HG02884 (cell line): Measurements from ENCODE around the gene NKD1.

ENCODE experiments used
- ATAC-seq: cut with Tn5 transposase; IDR thresholded peaks from one replicate; pipeline ENCODE4 v1.9.1; 2021; ENCODE audit warnings: mild to moderate bottlenecking, moderate library complexity; ENCODE audit not compliant: unreplicated experiment

Gene NKD1

DNA sequence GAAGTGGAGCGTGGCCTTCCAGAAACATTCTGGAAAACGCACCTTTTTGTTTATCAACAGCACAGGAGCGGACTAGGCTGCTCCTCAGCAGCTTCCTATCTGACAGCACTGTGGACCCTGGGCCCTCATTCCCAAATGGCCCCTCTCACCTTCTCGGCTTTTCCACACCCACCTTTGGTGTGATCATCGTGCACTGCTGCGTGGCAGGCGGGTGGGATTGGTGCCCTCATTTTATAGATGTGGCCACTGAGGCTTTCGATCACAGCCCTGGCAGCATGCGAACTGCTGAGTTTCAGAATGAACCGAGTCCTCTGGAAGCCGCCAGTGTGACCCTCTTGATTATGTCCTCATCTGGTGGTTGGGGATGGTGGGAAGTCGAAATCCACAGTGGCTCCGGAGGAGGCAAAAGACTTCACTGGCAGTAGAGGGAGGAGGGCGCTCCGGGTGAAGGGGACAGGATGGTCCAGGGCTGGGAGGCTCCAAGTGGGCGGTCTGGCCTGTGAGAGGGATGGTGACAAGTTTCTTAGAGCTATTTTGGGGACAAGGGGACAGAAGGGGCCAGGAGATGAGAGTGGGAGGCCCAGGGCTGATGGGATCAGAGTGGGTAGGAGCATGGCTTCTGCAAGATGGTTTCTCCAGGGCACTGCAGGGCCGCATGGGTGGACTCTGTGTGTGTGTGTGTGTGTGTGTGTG is 49.5 kb downstream of the NKD1 start:
- ATAC-seq, result no peak

DNA sequence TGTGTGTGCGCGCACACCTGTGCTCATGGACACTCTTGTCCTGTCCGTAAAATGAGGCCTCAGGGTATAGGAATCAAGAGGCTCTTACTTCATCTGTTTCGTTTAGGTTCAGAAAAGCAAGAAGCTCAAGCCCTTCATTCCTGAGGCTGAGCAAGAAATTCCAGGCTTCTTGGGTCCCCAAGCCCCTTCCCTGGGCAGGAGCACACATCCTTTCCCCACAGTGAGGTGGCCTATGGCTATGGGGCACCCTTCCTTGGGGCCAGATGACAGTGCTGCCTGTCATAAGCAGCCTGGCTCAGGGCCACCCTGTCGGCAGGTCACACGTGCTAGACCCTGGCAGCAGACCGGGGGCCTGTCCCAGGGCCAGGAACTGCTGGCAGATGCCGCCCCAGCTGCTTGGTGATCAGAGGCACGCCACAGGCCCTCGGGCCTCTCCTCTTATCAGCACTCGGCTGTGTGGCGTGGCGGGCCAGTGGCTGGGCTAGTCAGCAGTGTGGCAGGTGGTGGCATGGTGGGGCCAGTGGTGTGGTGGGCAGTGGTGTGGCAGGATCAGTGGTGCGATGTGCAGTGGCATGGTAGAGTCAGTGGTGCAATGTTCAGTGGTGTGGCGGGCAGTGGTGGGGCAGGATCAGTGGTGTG is 50.2 kb downstream of the NKD1 start:
- ATAC-seq, result no peak

DNA sequence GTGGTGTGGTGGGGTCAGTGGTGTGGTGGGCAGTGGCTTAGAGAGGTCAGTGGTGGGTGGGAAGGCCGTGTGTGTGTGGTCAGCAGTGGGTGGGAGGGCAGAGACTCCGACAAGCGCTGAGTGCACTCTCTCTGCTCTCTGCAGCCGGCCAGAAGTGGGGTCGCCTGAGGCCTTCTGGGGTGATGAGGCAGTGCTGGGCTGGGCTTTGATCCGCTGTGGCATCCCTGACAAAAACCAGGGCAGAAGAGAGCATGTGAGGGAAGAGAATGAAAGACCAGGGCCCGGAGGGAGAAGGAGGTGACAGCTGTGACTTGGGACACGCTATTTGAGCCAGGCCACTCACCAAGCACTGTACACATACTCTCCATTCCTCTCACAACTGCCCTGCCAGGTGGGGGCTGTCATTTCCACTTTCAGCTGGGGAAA is 50.8 kb downstream of the NKD1 start:
- ATAC-seq, result no peak

GRCh38 chr16:50599494-50599893 is 51.3 kb downstream of the NKD1 start:
- ATAC-seq, result no peak

GRCh38 chr16:50600582-50601283 is 52.5 kb downstream of the NKD1 start:
- ATAC-seq, result no peak

GRCh38 chr16:50601341-50601740 is 53.1 kb downstream of the NKD1 start:
- ATAC-seq, result no peak

- ATAC-seq, result no peak
Measured at GRCh38 chr16:50602126-50602525, 53.9 kb downstream of the NKD1 start.

DNA sequence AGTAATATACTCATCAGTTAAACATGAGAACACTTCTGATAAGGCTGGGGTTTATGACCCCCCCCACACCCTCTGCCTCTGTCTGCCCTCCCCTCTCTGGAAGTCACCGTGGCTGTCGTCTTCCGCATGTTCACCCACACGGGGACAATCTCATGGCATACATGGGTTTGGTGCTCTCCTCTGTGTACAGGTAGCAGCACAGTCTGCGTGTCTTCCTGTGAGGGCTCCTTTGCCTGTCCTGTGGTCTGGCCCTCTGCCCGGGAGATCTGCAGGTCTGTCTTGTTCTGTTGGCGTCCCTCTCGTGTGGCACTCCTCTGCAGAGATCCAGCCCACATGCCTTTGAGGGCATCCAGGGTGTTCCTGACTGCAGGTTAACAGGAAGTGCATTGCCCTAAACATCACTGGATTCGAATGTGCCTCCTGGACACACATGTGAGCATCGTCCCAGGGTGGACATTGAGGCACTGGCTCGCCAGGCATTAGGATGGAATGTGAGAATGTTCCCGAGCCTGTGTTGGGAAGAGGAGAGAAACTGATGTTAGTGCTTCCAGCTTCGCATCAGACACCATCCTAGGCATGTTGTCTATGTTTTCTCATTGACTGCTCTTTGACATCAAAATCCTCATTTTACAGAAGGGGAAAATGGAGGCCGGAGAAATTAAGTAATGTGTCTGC is 54.5 kb downstream of the NKD1 start:
- ATAC-seq, result no peak

DNA sequence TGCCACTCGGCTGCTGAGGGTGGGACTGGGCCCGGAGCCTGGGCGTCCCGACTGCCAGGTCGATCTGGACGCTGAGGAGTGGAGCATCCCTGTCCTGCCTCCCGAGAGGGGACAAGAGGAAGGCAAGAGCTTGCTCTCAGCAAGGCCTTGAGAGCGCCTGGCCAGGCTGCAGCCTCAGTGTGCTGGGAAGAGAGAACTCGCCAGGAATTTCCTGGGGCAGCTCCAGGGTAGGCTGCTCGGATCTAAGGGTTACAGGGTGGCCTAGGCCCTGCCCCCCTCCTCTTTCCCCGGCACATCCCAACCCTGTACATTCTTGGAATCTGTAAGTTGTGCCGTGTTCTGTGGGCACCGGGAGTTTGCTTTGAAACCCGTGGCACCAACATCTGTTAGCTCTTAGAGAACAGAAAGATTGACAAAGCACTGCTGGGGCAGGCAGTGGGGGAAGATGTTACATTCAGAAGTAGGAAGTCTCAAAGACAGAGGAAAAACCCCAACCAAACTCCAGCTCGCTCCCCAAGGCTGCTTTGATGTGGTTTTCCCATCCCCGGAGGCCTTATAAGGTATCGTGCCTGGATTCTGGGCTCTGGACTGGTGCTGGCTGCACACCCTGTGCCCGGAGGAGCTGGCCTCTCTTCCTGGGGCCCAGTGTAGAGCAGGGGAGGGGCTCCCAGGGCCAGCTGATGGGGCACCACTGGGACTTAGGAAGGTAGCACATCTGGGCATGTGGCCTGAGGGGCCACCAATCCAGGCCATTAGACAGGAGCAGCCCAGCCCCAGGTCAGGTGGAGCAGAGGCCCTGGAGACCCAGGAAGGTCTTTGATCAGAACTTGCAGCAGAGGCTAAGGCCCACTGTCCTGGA is 55.2 kb downstream of the NKD1 start:
- ATAC-seq, result no peak

- no peak for ATAC-seq
Measured at GRCh38 chr16:50604065-50604418, 55.8 kb downstream of the NKD1 start.

- ATAC-seq, result no peak
Measured at GRCh38 chr16:50604610-50605009, 56.4 kb downstream of the NKD1 start.

DNA sequence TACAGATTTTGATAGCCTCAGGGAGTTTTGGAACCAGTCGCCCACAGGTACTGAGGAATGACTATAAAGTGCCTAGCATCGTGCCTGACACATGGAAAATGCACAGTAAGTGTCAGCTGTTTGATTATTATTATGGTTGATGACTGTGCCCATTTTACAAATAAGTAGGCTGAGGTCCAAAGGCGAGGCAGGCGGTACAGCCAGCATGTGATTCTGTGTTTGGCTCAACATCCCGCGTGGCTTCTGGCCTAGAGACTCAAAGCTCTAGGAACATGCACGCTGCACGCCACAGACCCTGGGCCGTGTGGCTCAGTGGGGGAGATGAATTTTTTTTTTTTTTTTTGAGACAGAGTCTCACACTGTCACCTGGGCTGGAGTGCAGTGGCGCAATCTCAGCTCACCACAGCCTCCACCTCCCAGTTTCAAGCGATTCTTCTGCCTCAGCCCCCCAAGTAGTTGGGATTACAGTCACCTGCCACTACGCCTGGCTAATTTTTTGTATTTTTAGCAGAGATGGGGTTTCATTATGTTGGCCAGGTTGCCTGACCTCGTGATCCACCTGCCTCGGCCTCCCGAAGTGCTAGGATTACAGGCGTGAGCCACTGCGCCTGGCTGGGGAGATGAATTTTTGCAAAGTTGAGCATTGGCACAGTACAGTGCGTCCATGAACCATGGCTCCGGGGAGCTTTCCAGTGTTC is 57.7 kb downstream of the NKD1 start:
- ATAC-seq, result no peak

- no peak for ATAC-seq
Measured at GRCh38 chr16:50606431-50607050, 58.3 kb downstream of the NKD1 start.

DNA sequence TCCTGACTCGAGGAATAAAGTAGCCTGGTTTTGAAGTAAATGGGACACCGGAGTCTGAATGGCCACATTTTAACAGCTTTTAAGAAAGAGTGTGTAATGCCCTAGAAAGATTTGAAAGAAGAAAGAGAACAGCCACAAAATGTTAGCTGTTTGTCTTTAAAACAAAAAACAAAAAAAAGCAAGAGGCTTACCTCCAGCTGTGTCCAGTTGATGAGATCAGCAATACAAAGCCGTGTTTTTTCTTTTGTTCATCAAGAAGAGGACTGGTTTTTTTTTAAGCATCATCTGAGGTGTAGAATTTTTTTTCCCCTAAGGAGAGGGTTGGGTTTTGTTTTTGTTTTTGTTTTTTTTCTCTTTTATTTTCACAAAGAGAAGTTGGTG is 58.8 kb downstream of the NKD1 start:
- no peak for ATAC-seq

GRCh38 chr16:50607447-50607846 is 59.3 kb downstream of the NKD1 start:
- no peak for ATAC-seq

DNA sequence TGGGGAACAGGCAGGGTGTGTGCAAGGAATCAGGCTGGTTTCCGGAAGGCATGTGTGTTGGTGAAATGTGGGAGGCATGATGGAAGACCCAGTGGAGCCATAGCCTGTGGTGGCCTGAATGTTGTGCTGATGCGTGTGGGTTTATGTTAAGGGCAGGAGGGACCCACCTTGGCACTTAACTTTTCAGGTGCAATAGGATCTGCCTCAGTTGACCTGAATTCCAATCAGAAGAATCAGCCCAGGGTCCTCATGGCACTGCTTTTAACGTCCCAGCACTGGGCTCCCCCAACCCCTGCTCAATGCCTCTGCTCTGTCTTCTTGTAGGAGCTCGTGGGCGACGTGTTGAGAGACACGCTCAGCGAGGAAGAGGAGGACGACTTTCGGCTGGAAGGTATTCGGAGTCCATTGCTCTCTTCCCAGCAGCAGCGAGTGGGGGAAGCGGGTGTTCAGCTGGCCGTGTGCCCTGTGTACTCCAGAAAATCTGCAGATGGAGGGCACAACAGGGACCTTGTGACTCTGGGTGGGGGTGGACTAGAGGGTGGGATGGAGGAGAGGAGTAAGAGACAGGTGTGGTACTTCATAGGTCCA is 59.9 kb downstream of the NKD1 start:
- no peak for ATAC-seq

DNA sequence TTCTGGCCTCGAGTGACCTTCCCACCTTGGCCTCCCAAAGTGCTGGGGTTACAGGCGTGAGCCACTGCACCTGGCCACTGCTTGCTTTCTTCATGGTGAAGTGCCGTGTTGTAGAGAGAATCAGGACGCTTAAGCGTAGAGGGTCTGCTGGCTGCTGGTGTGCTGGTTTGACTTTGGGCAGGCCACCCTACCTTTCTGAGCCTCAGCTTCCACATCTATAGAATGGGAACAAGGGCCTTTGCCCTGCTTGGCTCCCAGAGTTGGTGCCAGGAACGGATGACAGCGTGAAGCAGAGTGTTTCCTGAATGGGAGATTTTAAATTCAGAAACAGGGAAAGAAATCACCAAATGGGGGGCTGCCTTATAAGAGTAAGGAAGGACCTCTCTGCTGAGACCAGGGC is 60.9 kb downstream of the NKD1 start:
- no peak for ATAC-seq

GRCh38 chr16:50609471-50609870 is 61.3 kb downstream of the NKD1 start:
- ATAC-seq, result no peak
